HEK293 (cell line): Measurements from ENCODE around the gene TRPM7.

Experiments used
- GFI1B ChIP-seq: fragments of 450-650 bp; formaldehyde crosslinking; IDR thresholded peaks from 2 replicates; pipeline ENCODE4 v1.5.1; 2016; ENCODE audit warnings: missing biosample characterization, missing genetic modification characterization
- KLF16 ChIP-seq: fragments of 450-650 bp; formaldehyde crosslinking; IDR thresholded peaks from 2 replicates; pipeline ENCODE4 v1.5.1; 2017; ENCODE audit warnings: missing biosample characterization, missing genetic modification characterization
- MYNN ChIP-seq: fragments of 450-650 bp; formaldehyde crosslinking; IDR thresholded peaks from 2 replicates; pipeline ENCODE4 v1.5.1; 2016; ENCODE audit warnings: missing biosample characterization, missing genetic modification characterization, borderline replicate concordance
- REPIN1 ChIP-seq: fragments of 450-650 bp; formaldehyde crosslinking; IDR thresholded peaks from 2 replicates; pipeline ENCODE4 v1.5.1; 2017; ENCODE audit warnings: missing biosample characterization, missing genetic modification characterization, low read depth
- REST ChIP-seq: fragments of 450-650 bp; formaldehyde crosslinking; IDR thresholded peaks from 2 replicates; pipeline ENCODE4 v1.5.1; 2016; ENCODE audit warnings: missing biosample characterization, missing genetic modification characterization
- SCRT2 ChIP-seq: fragments of 450-650 bp; formaldehyde crosslinking; IDR thresholded peaks from 2 replicates; pipeline ENCODE4 v1.5.1; 2016; ENCODE audit warnings: missing biosample characterization, missing genetic modification characterization
- YY2 ChIP-seq: fragments of 450-650 bp; formaldehyde crosslinking; IDR thresholded peaks from 2 replicates; pipeline ENCODE4 v1.5.1; 2016; ENCODE audit warnings: missing biosample characterization, missing genetic modification characterization
- ZBTB1 ChIP-seq: fragments of 450-650 bp; formaldehyde crosslinking; IDR thresholded peaks from 2 replicates; pipeline ENCODE4 v1.5.1; 2016; ENCODE audit warnings: missing biosample characterization, missing genetic modification characterization
- ZNF121 ChIP-seq: fragments of 450-650 bp; formaldehyde crosslinking; IDR thresholded peaks from 2 replicates; pipeline ENCODE4 v1.5.1; 2016; ENCODE audit warnings: missing biosample characterization, missing genetic modification characterization
- ZNF132 ChIP-seq: fragments of 450-650 bp; formaldehyde crosslinking; IDR thresholded peaks from 2 replicates; pipeline ENCODE4 v1.5.1; 2017; ENCODE audit warnings: missing biosample characterization, missing genetic modification characterization, borderline replicate concordance
- ZNF169 ChIP-seq: fragments of 450-650 bp; formaldehyde crosslinking; IDR thresholded peaks from 2 replicates; pipeline ENCODE4 v1.5.1; 2016; ENCODE audit warnings: missing biosample characterization, missing genetic modification characterization
- ZNF175 ChIP-seq: fragments of 450-650 bp; formaldehyde crosslinking; IDR thresholded peaks from 2 replicates; pipeline ENCODE4 v1.5.1; 2016; ENCODE audit warnings: missing biosample characterization, missing genetic modification characterization
- ZNF184 ChIP-seq: fragments of 450-650 bp; IDR thresholded peaks from 2 replicates; pipeline ENCODE4 v1.5.1; 2018; ENCODE audit warnings: missing biosample characterization, mild to moderate bottlenecking, missing genetic modification characterization
- ZNF19 ChIP-seq: fragments of 450-650 bp; formaldehyde crosslinking; IDR thresholded peaks from 2 replicates; pipeline ENCODE4; 2016; ENCODE audit warnings: missing biosample characterization, missing genetic modification characterization, low read depth
- ZNF292 ChIP-seq: fragments of 450-650 bp; formaldehyde crosslinking; IDR thresholded peaks from 2 replicates; pipeline ENCODE4 v1.5.1; 2016; ENCODE audit warnings: low read depth, missing biosample characterization, missing genetic modification characterization, borderline replicate concordance
- ZNF311 ChIP-seq: fragments of 450-650 bp; formaldehyde crosslinking; IDR thresholded peaks from 2 replicates; pipeline ENCODE4 v1.5.1; 2017; ENCODE audit warnings: missing biosample characterization, missing genetic modification characterization, borderline replicate concordance
- ZNF341 ChIP-seq: fragments of 450-650 bp; formaldehyde crosslinking; IDR thresholded peaks from 2 replicates; pipeline ENCODE4; 2016; ENCODE audit warnings: low read depth, missing biosample characterization, missing genetic modification characterization
- ZNF423 ChIP-seq: fragments of 450-650 bp; formaldehyde crosslinking; IDR thresholded peaks from 2 replicates; pipeline ENCODE4 v1.5.1; 2016; ENCODE audit warnings: missing biosample characterization, missing genetic modification characterization
- ZNF529 ChIP-seq: fragments of 450-650 bp; formaldehyde crosslinking; IDR thresholded peaks from 2 replicates; pipeline ENCODE4 v1.5.1; 2017; ENCODE audit warnings: missing genetic modification characterization, missing biosample characterization; ENCODE audit not compliant: insufficient replicate concordance
- ZNF561 ChIP-seq: fragments of 450-650 bp; IDR thresholded peaks from 2 replicates; pipeline ENCODE4 v1.5.1; 2018; ENCODE audit warnings: missing biosample characterization, missing genetic modification characterization, borderline replicate concordance
- ZNF596 ChIP-seq: fragments of 450-650 bp; IDR thresholded peaks from 2 replicates; pipeline ENCODE4 v1.5.0; 2018; ENCODE audit warnings: missing biosample characterization, mild to moderate bottlenecking, missing genetic modification characterization, moderate library complexity
- ZNF830 ChIP-seq: fragments of 450-650 bp; IDR thresholded peaks from 2 replicates; pipeline ENCODE4 v1.5.0; 2018; ENCODE audit warnings: missing biosample characterization, missing genetic modification characterization, low read depth, mild to moderate bottlenecking, moderate library complexity
- ZSCAN23 ChIP-seq: fragments of 450-650 bp; formaldehyde crosslinking; IDR thresholded peaks from 2 replicates; pipeline ENCODE4 v1.5.1; 2016; ENCODE audit warnings: missing biosample characterization, missing genetic modification characterization
- ZSCAN4 ChIP-seq: fragments of 450-650 bp; formaldehyde crosslinking; IDR thresholded peaks from 2 replicates; pipeline ENCODE4 v1.5.1; 2017; ENCODE audit warnings: missing biosample characterization, missing genetic modification characterization
- ZSCAN5A ChIP-seq: fragments of 450-650 bp; formaldehyde crosslinking; IDR thresholded peaks from 2 replicates; pipeline ENCODE4 v1.5.1; 2016; ENCODE audit warnings: missing biosample characterization, missing genetic modification characterization
- TF ChIP-seq, protein P1 (sequence below): fragments of 450-650 bp; formaldehyde crosslinking; IDR thresholded peaks from 2 replicates; pipeline ENCODE4 v1.5.1; 2016; ENCODE audit warnings: missing biosample characterization, missing genetic modification characterization
- TF ChIP-seq, protein P2 (sequence below): fragments of 450-650 bp; formaldehyde crosslinking; IDR thresholded peaks from 2 replicates; pipeline ENCODE4 v1.5.1; 2016; ENCODE audit warnings: missing biosample characterization, missing genetic modification characterization, borderline replicate concordance
- TF ChIP-seq, protein P3 (sequence below): fragments of 450-650 bp; formaldehyde crosslinking; IDR thresholded peaks from 2 replicates; pipeline ENCODE4 v1.5.1; 2016; ENCODE audit warnings: missing biosample characterization, missing genetic modification characterization

Gene TRPM7

DNA sequence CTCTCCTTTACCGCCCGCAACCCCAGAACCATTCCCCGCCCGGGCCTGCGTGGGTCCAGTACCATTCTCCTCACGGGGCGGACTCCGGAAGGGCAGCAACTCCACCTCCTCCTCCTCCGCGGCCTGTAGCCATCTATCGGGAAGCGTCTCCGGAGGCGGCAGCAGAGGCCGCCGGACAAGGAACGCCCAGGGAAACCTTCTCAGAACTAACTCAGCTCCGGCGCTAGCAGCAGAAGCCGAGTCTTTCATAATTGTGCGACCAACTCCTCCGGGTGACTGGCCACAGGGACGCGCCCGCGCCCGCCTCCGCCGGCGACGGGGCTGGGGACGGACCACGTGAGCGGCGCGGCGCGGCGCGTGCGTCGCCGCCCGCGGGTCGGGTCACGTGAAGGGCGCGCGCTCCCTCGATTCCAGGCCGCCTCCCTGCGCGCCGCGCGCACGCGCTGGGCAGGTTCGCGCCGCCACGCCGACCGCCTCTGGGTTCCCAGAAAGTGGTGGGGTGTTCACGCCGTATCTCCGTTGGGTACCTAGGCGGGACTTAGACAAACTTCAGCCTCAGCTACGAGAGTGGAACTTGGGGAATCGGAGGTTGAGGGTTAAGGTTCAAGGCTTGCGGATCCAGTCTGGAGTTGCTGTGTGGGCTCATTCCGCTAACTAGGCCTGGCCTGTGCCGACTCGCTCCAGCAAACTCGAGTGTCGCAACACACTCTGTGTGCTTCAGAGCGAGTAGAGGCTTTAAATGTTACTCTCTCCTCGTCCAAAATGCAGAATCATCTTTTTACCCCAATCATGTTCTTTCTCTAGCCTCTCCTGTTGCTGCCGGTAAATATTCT lies at the start of gene TRPM7 (continued):
- TF ChIP-seq, protein P1, sequence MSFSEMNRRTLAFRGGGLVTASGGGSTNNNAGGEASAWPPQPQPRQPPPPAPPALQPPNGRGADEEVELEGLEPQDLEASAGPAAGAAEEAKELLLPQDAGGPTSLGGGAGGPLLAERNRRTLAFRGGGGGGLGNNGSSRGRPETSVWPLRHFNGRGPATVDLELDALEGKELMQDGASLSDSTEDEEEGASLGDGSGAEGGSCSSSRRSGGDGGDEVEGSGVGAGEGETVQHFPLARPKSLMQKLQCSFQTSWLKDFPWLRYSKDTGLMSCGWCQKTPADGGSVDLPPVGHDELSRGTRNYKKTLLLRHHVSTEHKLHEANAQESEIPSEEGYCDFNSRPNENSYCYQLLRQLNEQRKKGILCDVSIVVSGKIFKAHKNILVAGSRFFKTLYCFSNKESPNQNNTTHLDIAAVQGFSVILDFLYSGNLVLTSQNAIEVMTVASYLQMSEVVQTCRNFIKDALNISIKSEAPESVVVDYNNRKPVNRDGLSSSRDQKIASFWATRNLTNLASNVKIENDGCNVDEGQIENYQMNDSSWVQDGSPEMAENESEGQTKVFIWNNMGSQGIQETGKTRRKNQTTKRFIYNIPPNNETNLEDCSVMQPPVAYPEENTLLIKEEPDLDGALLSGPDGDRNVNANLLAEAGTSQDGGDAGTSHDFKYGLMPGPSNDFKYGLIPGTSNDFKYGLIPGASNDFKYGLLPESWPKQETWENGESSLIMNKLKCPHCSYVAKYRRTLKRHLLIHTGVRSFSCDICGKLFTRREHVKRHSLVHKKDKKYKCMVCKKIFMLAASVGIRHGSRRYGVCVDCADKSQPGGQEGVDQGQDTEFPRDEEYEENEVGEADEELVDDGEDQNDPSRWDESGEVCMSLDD (tag by site-specific recombination) = peak; percentile 55; the same call in 1 of the 2 replicates
- TF ChIP-seq REST (tag by site-specific recombination) = no peak
- TF ChIP-seq ZSCAN5A (tag by site-specific recombination) = no peak
- TF ChIP-seq ZNF121 (tag by site-specific recombination) = no peak
- TF ChIP-seq ZNF175 (tag by site-specific recombination) = no peak
- no peak for TF ChIP-seq ZNF132 (tag by site-specific recombination)
- TF ChIP-seq ZNF561 (tag by site-specific recombination) = no peak
- TF ChIP-seq ZNF311 = no peak
- no peak for TF ChIP-seq ZSCAN23 (tag by site-specific recombination)
- TF ChIP-seq ZNF529 (tag by site-specific recombination) = no peak
- no peak for TF ChIP-seq ZNF292 (tag by site-specific recombination)
- TF ChIP-seq REPIN1 = no peak
- TF ChIP-seq ZNF423 (tag by site-specific recombination) = no peak
- no peak for TF ChIP-seq ZNF19
- TF ChIP-seq, protein P2, sequence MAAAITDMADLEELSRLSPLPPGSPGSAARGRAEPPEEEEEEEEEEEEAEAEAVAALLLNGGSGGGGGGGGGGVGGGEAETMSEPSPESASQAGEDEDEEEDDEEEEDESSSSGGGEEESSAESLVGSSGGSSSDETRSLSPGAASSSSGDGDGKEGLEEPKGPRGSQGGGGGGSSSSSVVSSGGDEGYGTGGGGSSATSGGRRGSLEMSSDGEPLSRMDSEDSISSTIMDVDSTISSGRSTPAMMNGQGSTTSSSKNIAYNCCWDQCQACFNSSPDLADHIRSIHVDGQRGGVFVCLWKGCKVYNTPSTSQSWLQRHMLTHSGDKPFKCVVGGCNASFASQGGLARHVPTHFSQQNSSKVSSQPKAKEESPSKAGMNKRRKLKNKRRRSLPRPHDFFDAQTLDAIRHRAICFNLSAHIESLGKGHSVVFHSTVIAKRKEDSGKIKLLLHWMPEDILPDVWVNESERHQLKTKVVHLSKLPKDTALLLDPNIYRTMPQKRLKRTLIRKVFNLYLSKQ (tag by site-specific recombination) = no peak
- TF ChIP-seq ZNF830 (tag by site-specific recombination) = no peak
- TF ChIP-seq ZSCAN4 (tag by site-specific recombination) = no peak
- no peak for TF ChIP-seq MYNN (tag by site-specific recombination)
- TF ChIP-seq KLF16 = 0 out of 2 replicates have a peak, but pooled peaks have one; percentile 38
- TF ChIP-seq, protein P3, sequence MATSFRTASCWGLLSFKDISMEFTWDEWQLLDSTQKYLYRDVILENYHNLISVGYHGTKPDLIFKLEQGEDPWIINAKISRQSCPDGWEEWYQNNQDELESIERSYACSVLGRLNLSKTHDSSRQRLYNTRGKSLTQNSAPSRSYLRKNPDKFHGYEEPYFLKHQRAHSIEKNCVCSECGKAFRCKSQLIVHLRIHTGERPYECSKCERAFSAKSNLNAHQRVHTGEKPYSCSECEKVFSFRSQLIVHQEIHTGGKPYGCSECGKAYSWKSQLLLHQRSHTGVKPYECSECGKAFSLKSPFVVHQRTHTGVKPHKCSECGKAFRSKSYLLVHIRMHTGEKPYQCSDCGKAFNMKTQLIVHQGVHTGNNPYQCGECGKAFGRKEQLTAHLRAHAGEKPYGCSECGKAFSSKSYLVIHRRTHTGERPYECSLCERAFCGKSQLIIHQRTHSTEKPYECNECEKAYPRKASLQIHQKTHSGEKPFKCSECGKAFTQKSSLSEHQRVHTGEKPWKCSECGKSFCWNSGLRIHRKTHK (tag by site-specific recombination) = no peak
- TF ChIP-seq ZNF341 (tag by site-specific recombination) = peak; percentile 93
- no peak for TF ChIP-seq ZNF169 (tag by site-specific recombination)
- TF ChIP-seq GFI1B (tag by site-specific recombination) = no peak
- no peak for TF ChIP-seq ZNF184 (tag by site-specific recombination)
- TF ChIP-seq SCRT2 = peak; percentile 34; the same call in 1 of the 2 replicates
- TF ChIP-seq ZBTB1 = no peak
- TF ChIP-seq ZNF596 (tag by site-specific recombination) = no peak; the same call in 1 of the 2 replicates
- no peak for TF ChIP-seq YY2 (tag by site-specific recombination)
